HTERT RPE-1 (cell line): ENCODE data around the gene C12orf76.

ENCODE experiments used
- in situ Hi-C: fragments of 300-500 bp; cut with MboI; formaldehyde crosslinking; loops from 4 replicates; pipeline ENCODE4 v1.14.3; 2020; ENCODE audit warnings: low sequenced_read_pairs

Gene C12orf76

DNA sequence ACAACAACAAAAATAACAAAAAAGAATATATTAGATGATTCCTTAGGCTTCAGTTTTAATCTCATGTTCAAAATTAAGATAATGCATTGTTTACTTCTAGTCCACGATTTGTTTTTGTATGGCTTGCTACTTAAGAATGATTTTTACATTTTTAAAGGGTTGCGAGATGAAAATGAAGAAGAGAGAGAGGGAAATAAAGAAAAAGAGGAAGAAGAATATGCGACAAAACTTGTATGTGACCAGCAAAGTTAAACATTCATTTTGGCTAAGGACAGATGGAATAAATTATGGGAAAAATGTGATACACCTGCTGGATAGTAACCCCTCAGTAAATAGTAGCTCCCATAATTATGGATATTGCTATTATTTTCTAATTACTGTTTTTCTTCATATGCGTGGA is 50.9 kb downstream of the C12orf76 start:
- in situ Hi-C loops, result no loop called here

- in situ Hi-C loops, result no loop called here
Measured at GRCh38 chr12:109996483-109996853, 51.9 kb downstream of the C12orf76 start.

GRCh38 chr12:109995686-109996482 is 52.4 kb downstream of the C12orf76 start, which contains the start of gene GIT2:
GIT2 (minus strand) TSS chr12:109996368; CDS start chr12:109996224, 144 bp downstream.
- in situ Hi-C loops, result no loop called here

DNA sequence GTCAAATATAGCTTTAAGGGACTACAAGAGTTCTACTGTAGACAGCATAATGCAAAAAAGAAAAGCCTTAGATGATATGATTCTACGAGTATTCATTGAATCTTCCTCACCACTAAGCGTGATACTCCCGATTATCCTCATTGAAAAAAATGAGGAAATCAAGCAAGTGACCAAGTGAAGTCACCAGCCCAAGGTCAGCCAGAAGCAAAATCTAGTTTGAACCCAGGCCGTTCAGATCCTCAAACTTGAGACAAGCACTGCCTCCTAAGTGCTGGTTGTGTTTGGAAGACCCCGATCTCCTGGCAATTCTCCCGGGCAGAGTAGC is 53.0 kb downstream of the C12orf76 start:
- in situ Hi-C loops, result no loop called here

GRCh38 chr12:109994401-109995175 is 53.7 kb downstream of the C12orf76 start:
- in situ Hi-C loops, result no loop called here

GRCh38 chr12:109993091-109993490 is 55.2 kb downstream of the C12orf76 start:
- in situ Hi-C loops, result no loop called here

DNA sequence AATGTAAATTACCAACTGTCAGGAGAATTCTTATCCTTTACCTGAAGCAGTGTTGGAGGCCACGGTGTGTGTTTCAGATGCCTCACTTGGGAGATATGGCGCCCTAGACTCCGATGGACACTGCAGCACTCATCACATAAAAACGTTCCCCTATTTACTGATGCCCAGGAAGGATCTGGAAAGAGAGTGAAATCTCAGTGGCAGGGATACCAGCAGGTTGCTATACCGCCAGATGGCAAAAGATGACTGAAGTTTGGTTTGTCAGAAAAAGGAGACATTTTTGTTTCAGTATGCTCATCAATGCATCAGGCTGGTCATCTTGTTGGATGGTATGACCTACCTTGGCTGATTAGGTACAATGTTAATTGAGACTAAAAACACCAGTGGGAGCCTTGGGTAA is 56.7 kb downstream of the C12orf76 start:
- in situ Hi-C loops, result no loop called here
